ENCODE results near the gene GPR33.
"Not testable (repeated sequence)": the region's sequence is repeated elsewhere in the genome, so short reads cannot be mapped to it uniquely, and the experiment has no call there.

Gene GPR33

GRCh38 chr14:31477248-31477647 is 10.6 kb downstream of the GPR33 start:
- Histone ChIP-seq H3K36me3 (replicated peaks) (no peaks in the 10 kb centered on the region), H3K27ac (no peak overlapping the region), H3K27me3 (replicated peaks) (no peaks in the 10 kb centered on the region), H3K4me3 (ENCODE audit: low read depth, low read length) (no peak overlapping the region)
- DNase-seq: no peak
- no peak for TF ChIP-seq CTCF (IDR thresholded peaks at IDR 0.05; ENCODE audit: low read depth, low read length, missing control alignments)
- in situ Hi-C loops (cut with HindIII; ENCODE audit: low pct_ligation_motif_present, low sequenced_read_pairs): no loop called here

- no peaks in the 10 kb centered on the region for H3K27me3 ChIP-seq (replicated peaks)
Observed at GRCh38 chr14:31476131-31476866, 11.5 kb downstream of the GPR33 start.

GRCh38 chr14:31466554-31466953 is 21.3 kb downstream of the GPR33 start:
- Histone ChIP-seq H3K27me3 (replicated peaks) (no peaks in the 10 kb centered on the region), H3K4me3 (ENCODE audit: low read depth, low read length) (no peak overlapping the region), H3K27ac (no peak overlapping the region), H3K36me3 (replicated peaks) (no peaks in the 10 kb centered on the region)
- DNase-seq: no peak
- in situ Hi-C loops (cut with HindIII; ENCODE audit: low pct_ligation_motif_present, low sequenced_read_pairs): no loop called here
- no peak for TF ChIP-seq CTCF (IDR thresholded peaks at IDR 0.05; ENCODE audit: low read depth, low read length, missing control alignments)

More at GRCh38 chr14:31476131-31476866, 11.5 kb downstream of the GPR33 start:
- in situ Hi-C loops (cut with HindIII; ENCODE audit: low pct_ligation_motif_present, low sequenced_read_pairs): no loop called here
- no peak for DNase-seq
- TF ChIP-seq CTCF (IDR thresholded peaks at IDR 0.05; ENCODE audit: low read depth, low read length, missing control alignments): no peak
- Histone ChIP-seq H3K36me3 (replicated peaks) (no peaks in the 10 kb centered on the region), H3K27ac (no peak overlapping the region), H3K4me3 (ENCODE audit: low read depth, low read length) (no peak overlapping the region)

- Histone ChIP-seq H3K4me3 (ENCODE audit: low read depth, low read length) (no peak overlapping the region), H3K36me3 (replicated peaks) (no peaks in the 10 kb centered on the region), H3K27ac (peak overlapping the region; percentile 1), H3K27me3 (replicated peaks) (no peaks in the 10 kb centered on the region)
- DNase-seq: peak; percentile 70
- no peak for TF ChIP-seq CTCF (IDR thresholded peaks at IDR 0.05; ENCODE audit: low read depth, low read length, missing control alignments)
- in situ Hi-C loops (cut with HindIII; ENCODE audit: low pct_ligation_motif_present, low sequenced_read_pairs): no loop called here
Observed at GRCh38 chr14:31465111-31465510, 22.7 kb downstream of the GPR33 start.

- H3K4me3 ChIP-seq (ENCODE audit: low read depth, low read length); H3K27ac ChIP-seq; DNase-seq; H3K27me3 ChIP-seq (replicated peaks); H3K36me3 ChIP-seq (replicated peaks); in situ Hi-C loops (cut with HindIII; ENCODE audit: low pct_ligation_motif_present, low sequenced_read_pairs): not testable (repeated sequence)
Observed at GRCh38 chr14:31462450-31462849, 25.4 kb downstream of the GPR33 start.

GRCh38 chr14:31461545-31461944 is 26.3 kb downstream of the GPR33 start:
- Histone ChIP-seq H3K27ac (no peak overlapping the region), H3K27me3 (replicated peaks) (no peaks in the 10 kb centered on the region), H3K4me3 (ENCODE audit: low read depth, low read length) (no peak overlapping the region), H3K36me3 (replicated peaks) (no peaks in the 10 kb centered on the region)
- DNase-seq: no peak
- in situ Hi-C loops (cut with HindIII; ENCODE audit: low pct_ligation_motif_present, low sequenced_read_pairs): no loop called here
- no peak for TF ChIP-seq CTCF (IDR thresholded peaks at IDR 0.05; ENCODE audit: low read depth, low read length, missing control alignments)
